BLaER1 (cell line): ENCODE measurements around the gene PCNX1.
"Not testable (repeated sequence)": the region's sequence is repeated elsewhere in the genome, so short reads cannot be mapped to it uniquely, and the experiment has no call there.

Experiments
- H3K27ac ChIP-seq: shearing (Covaris generic); formaldehyde crosslinking; 2 replicates; pipeline ENCODE4 v1.8.1; 2022
- H3K27me3 ChIP-seq: shearing (Covaris generic); formaldehyde crosslinking; 2 replicates; pipeline ENCODE4 v1.8.1; 2022
- H3K36me3 ChIP-seq: shearing (Covaris generic); formaldehyde crosslinking; 2 replicates; pipeline ENCODE4 v1.8.1; 2022
- H3K4me1 ChIP-seq: shearing (Covaris generic); formaldehyde crosslinking; 2 replicates; pipeline ENCODE4 v1.8.1; 2022
- H3K4me2 ChIP-seq: shearing (Covaris generic); formaldehyde crosslinking; 2 replicates; pipeline ENCODE4 v1.8.1; 2022
- H3K4me3 ChIP-seq: shearing (Covaris generic); formaldehyde crosslinking; 2 replicates; pipeline ENCODE4 v1.8.1; 2022
- H3K9ac ChIP-seq: shearing (Covaris generic); formaldehyde crosslinking; 2 replicates; pipeline ENCODE4 v1.8.1; 2022
- H3K9me3 ChIP-seq: shearing (Covaris generic); formaldehyde crosslinking; 2 replicates; pipeline ENCODE4 v1.8.1; 2022
- H4K20me1 ChIP-seq: shearing (Covaris generic); formaldehyde crosslinking; 2 replicates; pipeline ENCODE4 v1.8.1; 2022
- Cebpa-rat ChIP-seq: shearing (Covaris generic); IDR thresholded peaks from 2 replicates; pipeline ENCODE4 v1.8.1; 2022

PCNX1 gene

DNA sequence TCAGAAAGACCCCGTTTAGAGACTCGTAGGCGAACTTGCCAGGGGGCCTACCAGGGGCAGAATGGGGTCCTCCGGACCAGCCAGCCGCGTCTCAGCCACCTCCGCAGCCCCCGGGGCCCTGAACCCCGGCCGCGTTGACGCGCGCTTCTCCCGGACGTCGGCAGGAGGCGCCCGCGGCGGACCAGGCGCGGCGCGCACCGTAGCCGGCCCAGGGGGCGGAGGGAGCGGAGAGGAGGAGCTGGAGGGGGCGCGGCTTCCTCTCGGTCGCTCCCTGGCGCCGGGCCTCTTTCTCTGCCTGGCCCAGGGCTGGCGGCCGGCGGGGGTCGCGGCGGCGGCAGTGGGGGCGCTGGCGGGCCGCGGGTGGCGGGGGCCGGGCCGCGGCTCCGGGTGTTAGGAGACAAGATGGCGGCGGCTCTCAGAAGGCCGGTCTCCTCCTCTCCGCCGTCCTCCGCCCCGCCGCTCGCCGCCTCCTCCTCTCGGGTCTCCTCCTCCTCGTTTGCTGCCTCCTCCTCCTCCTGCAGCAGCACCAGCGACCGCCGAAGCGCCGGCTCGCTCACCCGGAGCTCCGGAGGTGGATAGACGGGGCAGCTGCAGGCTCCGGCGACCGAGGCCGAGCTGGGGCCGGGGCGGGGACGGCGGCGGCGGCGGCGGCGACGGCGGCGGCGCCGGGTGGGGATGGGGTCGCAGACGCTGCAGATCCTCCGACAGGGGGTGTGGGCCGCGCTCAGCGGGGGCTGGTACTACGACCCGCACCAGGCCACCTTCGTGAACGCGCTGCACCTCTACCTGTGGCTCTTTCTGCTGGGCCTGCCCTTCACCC is at the start of gene PCNX1:
PCNX1 (plus strand) TSS at position 284 of the 820 bp plus-strand sequence; CDS start at position 676, 392 bp downstream.
- Histone ChIP-seq H3K4me3 (peak within 1 kb of the TSS; percentile 95), H3K27me3 (no peaks in the 10 kb centered on the region), H3K36me3 (0 out of 2 replicates have a peak, but pooled peaks cover 6% of the 10 kb centered on the region), H3K27ac (peak within 1 kb of the TSS; percentile 88), H3K4me1 (peaks cover 25% of the 10 kb centered on the region), H4K20me1 (peaks cover 42% of the 10 kb centered on the region), H3K4me2 (peak within 1 kb of the TSS; percentile 91), H3K9ac (peak within 1 kb of the TSS; percentile 87), H3K9me3 (no peaks in the 10 kb centered on the region)
- no peak for TF ChIP-seq Cebpa-rat

DNA sequence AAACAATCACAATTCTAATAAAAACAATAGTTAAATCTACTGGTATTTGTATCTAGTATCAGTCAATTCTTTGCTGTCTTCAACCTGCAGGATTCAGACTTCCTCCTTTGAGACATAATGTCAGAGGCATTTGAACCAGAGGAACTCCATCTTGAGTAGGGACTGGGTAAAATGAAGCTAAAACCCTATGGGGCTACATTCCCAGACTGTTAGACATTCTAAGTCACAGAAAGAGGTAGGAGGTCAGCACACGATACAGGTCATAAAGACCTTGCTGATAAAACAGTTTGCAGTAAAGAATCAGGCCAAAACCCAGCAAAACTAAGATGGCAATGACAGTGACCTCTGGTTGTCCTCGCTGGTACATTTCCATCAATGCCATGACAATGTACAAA is 49.8 kb upstream of the PCNX1 start:
- Histone ChIP-seq H3K9ac (no peak overlapping the region), H3K27ac (no peak overlapping the region), H3K27me3 (no peaks in the 10 kb centered on the region), H4K20me1 (no peaks in the 10 kb centered on the region), H3K4me1 (no peaks in the 10 kb centered on the region), H3K36me3 (no peaks in the 10 kb centered on the region), H3K4me2 (no peak overlapping the region), H3K4me3 (no peak overlapping the region), H3K9me3 (no peaks in the 10 kb centered on the region)
- no peak for TF ChIP-seq Cebpa-rat

GRCh38 chr14:70858641-70859040 is 48.6 kb upstream of the PCNX1 start:
- no peaks in the 10 kb centered on the region; the same call in 1 of the 2 replicates for H3K9me3 ChIP-seq
- no peak overlapping the region for H3K4me2 ChIP-seq
- no peak overlapping the region for H3K4me3 ChIP-seq
- no peaks in the 10 kb centered on the region for H4K20me1 ChIP-seq
- H3K36me3 ChIP-seq = no peaks in the 10 kb centered on the region
- no peak overlapping the region for H3K27ac ChIP-seq
- no peak overlapping the region for H3K9ac ChIP-seq
- no peaks in the 10 kb centered on the region for H3K4me1 ChIP-seq
- TF ChIP-seq Cebpa-rat = no peak
- no peaks in the 10 kb centered on the region for H3K27me3 ChIP-seq

DNA sequence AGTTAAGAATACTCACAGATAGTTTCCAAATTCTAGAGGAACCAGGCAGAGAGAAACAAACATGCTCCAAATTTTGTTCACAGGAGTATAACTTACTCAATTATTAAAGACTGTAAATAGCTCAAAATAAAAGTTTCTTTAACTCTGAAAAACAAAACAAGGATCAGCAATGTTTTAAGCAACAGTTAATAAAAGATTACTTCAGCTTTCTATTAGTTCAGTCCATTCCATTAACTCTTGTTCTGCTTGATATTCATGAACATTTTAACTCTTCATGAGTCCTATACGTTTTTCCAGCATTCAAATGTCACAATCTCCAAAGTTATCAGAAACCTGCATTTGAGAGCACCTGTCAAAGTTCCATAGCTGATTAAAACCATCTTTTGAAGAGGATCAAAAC is 40.3 kb upstream of the PCNX1 start:
- peaks cover 77% of the 10 kb centered on the region for H3K9me3 ChIP-seq
- H3K4me2 ChIP-seq, H3K27me3 ChIP-seq, H3K36me3 ChIP-seq, H3K27ac ChIP-seq, H3K4me3 ChIP-seq, H4K20me1 ChIP-seq, H3K4me1 ChIP-seq, H3K9ac ChIP-seq: not testable (repeated sequence)

GRCh38 chr14:70871001-70871400 is 36.3 kb upstream of the PCNX1 start:
- Histone ChIP-seq H4K20me1 (no peaks in the 10 kb centered on the region), H3K27ac (no peak overlapping the region), H3K4me3 (no peak overlapping the region), H3K9me3 (peaks cover 72% of the 10 kb centered on the region), H3K4me2 (no peak overlapping the region), H3K9ac (no peak overlapping the region), H3K27me3 (no peaks in the 10 kb centered on the region), H3K36me3 (peaks cover 5% of the 10 kb centered on the region; the same call in 1 of the 2 replicates), H3K4me1 (no peaks in the 10 kb centered on the region)
- TF ChIP-seq Cebpa-rat = no peak

GRCh38 chr14:70871863-70872677 is 35.2 kb upstream of the PCNX1 start:
- H3K9me3 ChIP-seq = peaks cover 61% of the 10 kb centered on the region
- TF ChIP-seq Cebpa-rat = no peak
- no peak overlapping the region for H3K27ac ChIP-seq
- H3K4me1 ChIP-seq = no peaks in the 10 kb centered on the region
- no peak overlapping the region for H3K9ac ChIP-seq
- H3K4me2 ChIP-seq = no peak overlapping the region
- H4K20me1 ChIP-seq = no peaks in the 10 kb centered on the region
- H3K4me3 ChIP-seq = no peak overlapping the region
- peaks cover 5% of the 10 kb centered on the region; the same call in 1 of the 2 replicates for H3K36me3 ChIP-seq
- H3K27me3 ChIP-seq = no peaks in the 10 kb centered on the region

DNA sequence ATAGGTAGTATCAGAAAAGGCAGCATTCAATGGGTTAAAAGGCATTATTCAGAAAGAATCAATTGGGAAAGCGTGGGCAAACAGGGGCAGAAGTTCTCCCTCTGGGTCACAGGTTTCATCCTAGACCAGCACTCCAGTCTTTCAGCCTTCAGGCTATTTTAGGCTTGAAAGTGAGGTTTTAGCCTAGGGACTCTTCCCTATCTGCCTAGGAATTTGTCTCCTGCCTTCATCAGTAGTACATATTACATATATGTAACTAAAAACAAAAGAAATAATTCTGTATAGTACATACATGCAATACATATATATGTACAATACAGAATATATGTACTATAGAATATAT is 34.6 kb upstream of the PCNX1 start:
- no peaks in the 10 kb centered on the region for H3K27me3 ChIP-seq
- H4K20me1 ChIP-seq = no peaks in the 10 kb centered on the region
- no peak for TF ChIP-seq Cebpa-rat
- H3K4me3 ChIP-seq = no peak overlapping the region
- H3K27ac ChIP-seq = no peak overlapping the region
- peaks cover 55% of the 10 kb centered on the region for H3K9me3 ChIP-seq
- no peak overlapping the region for H3K4me2 ChIP-seq
- no peak overlapping the region for H3K9ac ChIP-seq
- H3K36me3 ChIP-seq = peaks cover 5% of the 10 kb centered on the region; the same call in 1 of the 2 replicates
- no peaks in the 10 kb centered on the region for H3K4me1 ChIP-seq

GRCh38 chr14:70873627-70874026 is 33.6 kb upstream of the PCNX1 start:
- H3K9me3 ChIP-seq = peaks cover 45% of the 10 kb centered on the region
- H3K36me3 ChIP-seq = peaks cover 5% of the 10 kb centered on the region; the same call in 1 of the 2 replicates
- H3K4me1 ChIP-seq = no peaks in the 10 kb centered on the region
- no peak overlapping the region for H3K27ac ChIP-seq
- no peak for TF ChIP-seq Cebpa-rat
- H3K9ac ChIP-seq = no peak overlapping the region
- H3K27me3 ChIP-seq = no peaks in the 10 kb centered on the region
- H3K4me2 ChIP-seq = no peak overlapping the region
- H3K4me3 ChIP-seq = no peak overlapping the region
- no peaks in the 10 kb centered on the region for H4K20me1 ChIP-seq

- not testable (repeated sequence) for H4K20me1 ChIP-seq, H3K4me3 ChIP-seq, H3K4me2 ChIP-seq, H3K27ac ChIP-seq, H3K9ac ChIP-seq, H3K27me3 ChIP-seq, H3K36me3 ChIP-seq, H3K4me1 ChIP-seq
- peaks cover 24% of the 10 kb centered on the region for H3K9me3 ChIP-seq
Measured at GRCh38 chr14:70875811-70876460, 31.3 kb upstream of the PCNX1 start.

DNA sequence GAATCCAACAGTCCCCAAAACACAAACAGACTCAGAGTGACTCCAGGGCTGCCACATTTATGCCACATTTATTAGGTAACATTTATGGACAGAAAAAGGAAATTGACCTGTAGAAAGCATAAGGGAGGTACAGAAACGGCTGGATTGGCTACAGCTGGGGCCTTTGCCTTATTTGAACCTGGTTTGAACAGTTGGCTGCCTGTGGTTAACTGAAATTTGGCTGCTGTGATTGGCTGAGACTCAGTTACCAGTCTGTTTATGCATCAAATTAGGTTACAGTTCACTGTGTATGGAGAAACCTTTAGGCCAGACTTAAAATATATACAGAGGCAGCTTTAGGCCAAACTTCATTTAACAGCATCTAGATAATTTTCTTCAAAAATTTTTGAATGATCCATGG is 27.8 kb upstream of the PCNX1 start:
- H3K36me3 ChIP-seq = no peaks in the 10 kb centered on the region
- no peak overlapping the region for H3K4me2 ChIP-seq
- peaks cover 38% of the 10 kb centered on the region for H3K4me1 ChIP-seq
- no peak overlapping the region for H3K9ac ChIP-seq
- H3K27ac ChIP-seq = no peak overlapping the region
- H3K4me3 ChIP-seq = no peak overlapping the region
- H4K20me1 ChIP-seq = no peaks in the 10 kb centered on the region
- H3K27me3 ChIP-seq = no peaks in the 10 kb centered on the region
- no peaks in the 10 kb centered on the region; the same call in 1 of the 2 replicates for H3K9me3 ChIP-seq
- TF ChIP-seq Cebpa-rat = no peak

DNA sequence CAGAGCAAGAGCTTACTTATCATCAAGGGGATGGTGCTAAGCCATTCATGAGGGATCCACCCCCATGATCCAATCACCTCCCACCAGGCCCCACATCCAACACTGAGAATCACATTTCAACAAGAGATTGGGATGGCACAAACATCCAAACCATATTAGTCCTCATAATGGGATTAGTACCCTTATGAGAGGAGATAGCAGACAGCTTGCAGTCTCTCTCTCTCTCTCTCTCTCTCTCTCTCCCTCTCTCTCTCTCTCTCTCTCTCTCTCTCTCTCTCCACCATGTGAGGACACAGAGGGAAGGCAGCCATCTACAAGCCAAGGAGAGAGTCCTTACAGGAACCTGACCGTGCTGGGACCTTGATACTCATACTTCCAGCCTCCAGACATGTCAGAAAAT is 26.4 kb upstream of the PCNX1 start:
- H3K36me3 ChIP-seq, H3K9me3 ChIP-seq, H3K9ac ChIP-seq, H3K27ac ChIP-seq, H3K4me3 ChIP-seq, H3K4me2 ChIP-seq, H3K27me3 ChIP-seq, H4K20me1 ChIP-seq: not testable (repeated sequence)
- peaks cover 50% of the 10 kb centered on the region for H3K4me1 ChIP-seq
